Testis (tissue), 5 donors: Measurements from ENCODE around the gene NECAB2. TPM values are rescaled to one million over a fixed set of nuclear protein-coding genes. Genes with fewer than 3 reads are reported as not detected.

Experiments used
- DNase-seq: peaks from one replicate; pipeline ENCODE4 v3.0.0-alpha.2; 2019
- H3K27ac ChIP-seq, 2 donors: fragments of 200-600 bp; sonication (generic); one replicate each; pipeline ENCODE4 v1.5.1; 2019
- H3K27me3 ChIP-seq: fragments of 200-600 bp; sonication (generic); one replicate; pipeline ENCODE4 v1.5.1; 2019
- H3K36me3 ChIP-seq: fragments of 200-600 bp; sonication (generic); one replicate; pipeline ENCODE4 v1.5.1; 2017; ENCODE audit warnings: low read depth; ENCODE audit errors: missing control alignments
- H3K4me1 ChIP-seq: fragments of 200-600 bp; sonication (generic); one replicate; pipeline ENCODE4 v1.5.1; 2019
- H3K4me3 ChIP-seq, 2 donors: fragments of 200-600 bp; sonication (generic); one replicate each; pipeline ENCODE4 v1.5.1; 2017 to 2019
- H3K9me3 ChIP-seq: fragments of 200-600 bp; sonication (generic); one replicate; pipeline ENCODE4 v1.5.1; 2017
- CTCF ChIP-seq, 3 experiments: fragments of 450-650 bp in 2 of 3; fragments of 200-600 bp in 1 of 3; sonication (generic) in 1 of 3; IDR thresholded peaks; one replicate each; pipeline ENCODE4 v1.5.1; 2016 to 2019; ENCODE audit warnings: antibody characterized with exemption in 3 of 3, mild to moderate bottlenecking in 2 of 3, moderate library complexity in 1 of 3
- POLR2A ChIP-seq: fragments of 450-650 bp; IDR thresholded peaks from one replicate; pipeline ENCODE4 v1.6.1; 2017; ENCODE audit warnings: antibody characterized with exemption, mild to moderate bottlenecking, moderate library complexity
- WGBS, 2 donors: methylation state at CpG; one replicate each; pipeline ENCODE4 v1.1.5; 2018; 5-methylcytosine and 5-hydroxymethylcytosine counted together
- intact Hi-C: fragments of 100-400 bp; cut with DNase I; formaldehyde crosslinking; loops from one replicate; pipeline ENCODE4 v1.15.1; 2023; ENCODE audit warnings: low total_unique reads
- long read RNA-seq, 2 donors: transcript quantifications; one replicate each; lab custom pipeline, GENCODE V29; 2026
- polyA plus RNA-seq: library from polyadenylated mRNA; stranded (reverse); fragments of 350-450 nt; fragmentation: Illumina TruSeq; extraction: RNeasy Lipid Tissue Mini Kit (QIAGEN cat#74804); gene quantifications from one replicate; pipeline ENCODE4 v1.2.3, GENCODE V29; 2014; ENCODE audit warnings: low read depth, low replicate concordance; ENCODE audit not compliant: insufficient read depth
- total RNA-seq, 2 donors: library from RNA; depleted of rRNA; stranded (reverse); fragments of >200 nt; gene quantifications; one replicate each; pipeline ENCODE4 v1.2.3, GENCODE V29; 2016

Gene NECAB2
- total RNA-seq = 10 to 100 TPM in 1 of 2 donors, 1 to 10 TPM in 1; 9.5 to 13.9 TPM
- 12.9 TPM for polyA plus RNA-seq
- long read RNA-seq, donor 1 = 0 reads
- long read RNA-seq, donor 2, partial matches to known transcripts = 0 of 1 reads
- long read RNA-seq, donor 2, other reads (novel, unspliced or antisense) = 0 of 1 reads

- Histone ChIP-seq H3K4me1 (no peaks in the 10 kb centered on the region), H3K36me3 (no peaks in the 10 kb centered on the region), H3K27ac (no peak within 1 kb of the TSS), H3K27me3 (no peaks in the 10 kb centered on the region), H3K9me3 (no peaks in the 10 kb centered on the region), H3K4me3 (peak within 1 kb of the TSS in 1 of 2 donors; percentile 31)
- TF ChIP-seq POLR2A (no peak), CTCF (IDR thresholded peaks at IDR 0.05) (peak in 2 of 3 experiments; percentile 54 to 71)
- peak; percentile 46 for DNase-seq
- intact Hi-C loops = loop anchor here (5.0 to 10.0 kb wide), 2 partner anchors 94 to 217 kb away; partner anchors contain the start of gene TAF1C
- WGBS, 2 donors = 6 to 8% methylated on average over 34 to 35 of the region's 35 CpGs
These were observed at the start of gene NECAB2 for GRCh38 chr16:83967838-83968305. Gene NECAB2, plus strand, starts transcription at chr16:83968244. Its CDS starts 405 bp downstream, at chr16:83968649.

- WGBS, 2 donors = 89 to 95% methylated on average over 2 of the region's 2 CpGs
- no peaks in the 10 kb centered on the region for H3K9me3 ChIP-seq
- no peaks in the 10 kb centered on the region for H3K27me3 ChIP-seq
- no peak overlapping the region for H3K27ac ChIP-seq
- TF ChIP-seq CTCF (IDR thresholded peaks at IDR 0.05) (no peak), POLR2A (no peak)
- H3K36me3 ChIP-seq = no peaks in the 10 kb centered on the region
- peaks cover 6% of the 10 kb centered on the region for H3K4me1 ChIP-seq
- intact Hi-C loops = no loop called here
- H3K4me3 ChIP-seq = no peak overlapping the region
- DNase-seq = no peak
These were observed 47.1 kb upstream of the NECAB2 start for GRCh38 chr16:83920894-83921491.

GRCh38 chr16:83923581-83924365, 44.3 kb upstream of the NECAB2 start:
- H3K27me3 ChIP-seq = no peaks in the 10 kb centered on the region
- H3K27ac ChIP-seq = no peak overlapping the region
- TF ChIP-seq POLR2A (no peak), CTCF (IDR thresholded peaks at IDR 0.05) (no peak)
- H3K9me3 ChIP-seq = no peaks in the 10 kb centered on the region
- H3K4me3 ChIP-seq = no peak overlapping the region
- WGBS, 2 donors = 77 to 85% methylated on average over 26 to 31 of the region's 31 CpGs
- H3K36me3 ChIP-seq = no peaks in the 10 kb centered on the region
- peak; percentile 33 for DNase-seq
- H3K4me1 ChIP-seq = peaks cover 10% of the 10 kb centered on the region
- intact Hi-C loops = no loop called here

GRCh38 chr16:83924686-83925085, 43.4 kb upstream of the NECAB2 start:
- Histone ChIP-seq H3K4me3 (no peak overlapping the region), H3K4me1 (peaks cover 10% of the 10 kb centered on the region), H3K36me3 (no peaks in the 10 kb centered on the region), H3K27ac (no peak overlapping the region), H3K27me3 (no peaks in the 10 kb centered on the region), H3K9me3 (no peaks in the 10 kb centered on the region)
- 94 to 95% methylated on average over 10 to 13 of the region's 13 CpGs for WGBS, 2 donors
- DNase-seq = no peak
- TF ChIP-seq POLR2A (no peak), CTCF (IDR thresholded peaks at IDR 0.05) (no peak)
- intact Hi-C loops = no loop called here
